HT1080 (cell line): ENCODE data around the gene ABCA2. TPM values are rescaled to one million over a fixed set of nuclear protein-coding genes. Genes with fewer than 3 reads are reported as not detected.

Experiments
- DNase-seq: peaks from one replicate; pipeline ENCODE4 v3.0.0-alpha.2; 2015; ENCODE audit warnings: low read depth
- total RNA-seq: library from RNA; depleted of rRNA; stranded (reverse); fragments of >200 nt; shearing (Covaris generic); gene quantifications from 2 replicates; pipeline ENCODE4 v1.2.3, GENCODE V29; 2014

Gene ABCA2
- total RNA-seq, 1 experiment from 2014 or later, result 7.5 TPM

DNA sequence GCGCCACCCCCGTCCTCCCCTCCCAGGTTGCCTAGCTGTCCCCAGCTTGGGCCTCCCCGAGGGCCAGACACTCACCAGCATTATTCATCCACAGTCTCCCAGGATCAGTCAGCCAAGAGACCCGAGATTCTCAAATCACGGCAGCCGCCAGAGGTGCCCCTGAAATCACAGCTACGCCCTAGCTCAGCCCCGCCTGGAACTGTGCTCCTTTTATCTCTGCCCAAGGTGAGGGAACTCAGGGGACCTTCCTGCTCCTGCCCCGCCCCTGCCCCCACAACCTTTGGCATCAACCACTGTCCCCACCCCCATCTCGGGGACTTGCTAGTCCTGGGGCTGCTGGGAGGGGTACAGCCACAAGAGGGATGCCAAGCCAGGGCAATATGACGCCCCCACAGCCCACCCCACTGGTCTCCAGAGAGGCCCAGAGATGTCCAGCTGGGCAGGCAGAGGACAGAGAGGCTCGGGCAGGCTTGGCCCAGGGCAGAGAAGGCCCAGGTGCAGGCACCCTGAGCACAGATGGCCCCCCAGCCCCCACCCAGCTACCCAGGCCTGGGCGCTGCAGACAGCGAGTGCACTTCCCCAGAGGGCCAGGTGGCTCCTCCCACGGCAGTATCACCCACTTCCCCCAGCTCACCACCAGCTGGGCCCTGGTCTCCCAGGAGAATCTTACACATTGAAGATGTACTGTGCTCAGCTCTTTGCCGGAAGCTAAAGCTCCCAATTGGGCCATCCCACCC is 4.0 kb upstream of the ABCA2 start, which contains the start of gene FUT7:
Gene FUT7, minus strand, starts transcription at position 185 of the 737 bp plus-strand sequence. Its CDS starts 97 bp downstream, at position 88.
- DNase-seq, result no peak

GRCh38 chr9:137030538-137031527 is 2.8 kb upstream of the ABCA2 start:
- DNase-seq, result no peak

GRCh38 chr9:137030006-137030405 is 2.0 kb upstream of the ABCA2 start:
- no peak for DNase-seq

- peak; percentile 55 for DNase-seq
These were observed 1.3 kb upstream of the ABCA2 start for GRCh38 chr9:137029058-137029936.

DNA sequence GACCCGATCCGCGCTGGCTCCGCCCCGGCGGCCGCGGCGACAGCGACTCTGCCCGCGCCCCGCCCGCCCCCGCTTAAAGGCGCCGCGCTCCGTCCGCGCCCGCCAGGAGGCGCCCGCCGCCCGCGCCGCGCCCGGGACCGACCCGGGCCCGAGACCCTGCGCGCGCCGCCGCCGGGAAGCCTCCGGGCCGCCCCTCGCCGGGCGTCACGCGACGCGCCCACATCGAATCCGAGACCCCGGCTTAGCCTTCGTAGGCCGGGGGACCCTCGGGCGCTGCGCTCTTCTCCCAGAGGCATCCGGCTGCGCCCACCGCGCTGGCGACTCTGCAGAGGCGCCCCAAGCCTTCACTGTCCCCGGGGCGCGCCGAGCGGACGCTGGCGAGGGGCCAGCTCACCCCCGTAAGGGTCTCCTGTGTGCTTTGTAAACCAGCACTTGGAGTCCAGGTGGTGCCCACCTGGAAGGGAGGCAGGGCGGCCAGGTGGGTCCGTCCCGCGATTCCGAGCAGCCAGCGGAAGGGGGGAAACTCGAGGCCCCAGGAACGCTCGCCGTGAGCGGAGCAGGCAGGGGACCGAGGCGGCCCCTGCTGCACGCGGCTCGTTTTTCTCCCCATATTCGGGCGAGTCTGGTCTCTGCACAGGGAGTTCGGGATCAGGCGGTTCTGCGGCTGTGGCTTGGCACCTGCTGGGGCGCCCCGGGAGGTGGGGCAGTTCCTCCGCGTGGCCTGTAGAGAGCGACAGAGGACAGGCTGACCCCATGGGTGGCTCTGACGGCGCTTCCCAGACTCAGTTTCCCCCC is 423 bp upstream of the ABCA2 start:
- DNase-seq, result peak; percentile 37

GRCh38 chr9:137026828-137027227 is 1.2 kb downstream of the ABCA2 start:
- DNase-seq, result no peak

DNA sequence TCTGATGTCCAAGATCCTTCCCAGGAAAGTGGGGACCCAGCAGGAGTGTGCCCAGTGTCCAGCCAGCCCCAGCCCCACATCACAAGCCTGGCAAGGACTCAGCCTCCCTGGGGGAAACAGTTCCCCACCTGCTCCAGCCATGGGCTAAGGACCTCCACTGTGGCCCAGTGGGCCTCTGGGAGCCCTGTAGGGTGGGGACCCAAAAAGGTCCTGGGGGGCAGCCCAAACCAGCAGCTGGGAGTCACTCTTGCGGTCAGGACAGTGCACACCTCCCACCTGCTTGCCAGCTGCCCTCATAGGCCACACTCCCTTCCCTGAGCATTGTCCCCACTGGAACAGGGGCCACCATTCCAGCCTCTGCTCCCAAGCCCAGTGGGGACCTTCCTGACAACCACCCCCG is 1.7 kb downstream of the ABCA2 start:
- no peak for DNase-seq

DNA sequence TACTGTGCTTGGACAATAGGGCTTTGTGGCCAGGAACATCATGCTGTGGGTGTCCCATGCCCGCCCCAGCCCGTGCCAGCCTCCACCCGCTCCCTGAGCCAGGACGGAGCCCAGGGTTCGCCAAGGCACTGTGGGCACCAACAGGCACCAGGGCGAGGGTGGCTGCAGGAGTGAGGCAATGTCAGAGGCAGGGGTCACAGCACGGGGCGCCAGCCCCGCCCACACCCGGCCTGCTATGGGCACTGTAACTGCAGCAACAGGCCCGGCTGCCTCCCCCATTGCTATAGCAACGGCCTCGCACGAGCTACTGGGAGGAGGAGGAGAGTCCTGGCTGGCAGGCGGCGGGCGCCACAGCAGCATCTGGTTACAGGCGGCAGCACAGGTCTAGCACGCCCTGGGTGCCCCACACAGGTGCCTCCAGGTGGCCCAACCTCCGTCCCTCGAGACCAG is 2.5 kb downstream of the ABCA2 start:
- no peak for DNase-seq

GRCh38 chr9:137023583-137023991 is 4.5 kb downstream of the ABCA2 start:
- no peak for DNase-seq

- no peak for DNase-seq
These were observed 4.9 kb downstream of the ABCA2 start for GRCh38 chr9:137023157-137023556.

DNA sequence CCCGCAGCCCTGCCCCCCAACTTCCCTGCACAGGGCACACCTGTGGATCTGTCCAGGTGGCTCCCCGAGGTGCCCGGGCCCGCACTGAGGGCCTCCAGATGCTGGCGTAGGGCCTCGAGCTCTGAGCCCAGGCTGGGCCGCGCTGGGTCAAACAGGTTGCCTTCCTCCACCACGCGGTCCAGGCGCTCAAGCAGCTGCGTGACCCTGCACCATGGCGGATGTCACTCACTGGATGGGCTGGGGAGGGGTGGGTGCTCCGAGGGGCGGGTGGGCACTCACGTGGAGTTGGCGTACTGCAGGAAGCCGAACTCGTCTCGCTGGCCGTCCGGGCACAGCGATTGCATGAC is 5.4 kb downstream of the ABCA2 start:
- no peak for DNase-seq

DNA sequence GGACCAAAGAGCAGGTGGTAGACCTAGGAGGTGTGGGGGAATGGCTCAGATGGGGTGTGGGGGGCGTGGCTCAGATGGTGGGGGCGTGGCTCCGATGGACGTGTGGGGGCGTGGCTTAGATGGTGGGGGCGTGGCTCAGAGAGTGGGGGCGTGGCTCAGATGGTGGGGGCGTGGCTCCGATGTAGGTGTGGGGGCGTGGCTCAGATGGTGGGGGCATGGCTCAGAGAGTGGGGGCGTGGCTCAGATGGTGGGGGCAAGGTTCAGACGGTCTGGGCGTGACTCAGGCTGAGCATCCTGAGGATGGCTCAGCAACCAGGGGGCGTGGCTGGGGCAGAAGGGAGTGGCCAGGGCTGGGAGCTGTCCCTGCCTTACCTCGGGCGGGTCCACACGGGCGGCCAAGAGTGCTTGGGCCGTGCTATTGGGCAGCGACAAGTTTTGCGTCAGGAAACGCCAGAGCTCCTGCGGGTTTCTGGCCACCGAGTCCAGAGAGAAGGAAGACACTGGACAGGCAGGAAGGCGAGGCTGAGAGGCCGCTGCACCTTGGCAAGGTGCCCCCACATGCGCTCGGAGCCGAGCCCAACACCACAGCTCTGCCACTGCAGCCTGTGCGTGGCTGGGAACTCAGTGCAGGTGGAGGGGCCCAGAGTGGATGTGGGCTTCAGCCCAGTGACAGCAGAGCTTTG is 5.9 kb downstream of the ABCA2 start:
- peak; percentile 75 for DNase-seq

DNA sequence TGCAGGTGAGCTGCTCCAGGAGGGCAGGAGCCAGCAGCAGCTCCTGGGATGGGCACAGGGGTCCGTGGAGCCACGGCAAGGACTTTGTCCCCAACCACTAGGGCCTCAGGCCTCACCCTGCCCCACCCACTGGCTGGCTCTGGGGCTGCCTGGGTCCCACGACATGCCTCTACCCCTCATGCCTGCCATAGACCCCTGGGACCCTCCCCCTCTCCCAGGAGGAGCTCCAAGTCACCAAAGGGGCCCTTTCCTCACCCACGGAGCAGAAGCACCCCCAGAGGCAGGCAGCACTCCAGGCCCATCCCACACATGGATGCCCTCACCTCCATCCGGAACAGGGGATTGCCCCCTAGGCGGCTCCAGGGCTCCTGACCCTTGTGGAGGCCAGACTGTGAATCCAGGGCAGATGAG is 6.5 kb downstream of the ABCA2 start:
- DNase-seq, result no peak

DNA sequence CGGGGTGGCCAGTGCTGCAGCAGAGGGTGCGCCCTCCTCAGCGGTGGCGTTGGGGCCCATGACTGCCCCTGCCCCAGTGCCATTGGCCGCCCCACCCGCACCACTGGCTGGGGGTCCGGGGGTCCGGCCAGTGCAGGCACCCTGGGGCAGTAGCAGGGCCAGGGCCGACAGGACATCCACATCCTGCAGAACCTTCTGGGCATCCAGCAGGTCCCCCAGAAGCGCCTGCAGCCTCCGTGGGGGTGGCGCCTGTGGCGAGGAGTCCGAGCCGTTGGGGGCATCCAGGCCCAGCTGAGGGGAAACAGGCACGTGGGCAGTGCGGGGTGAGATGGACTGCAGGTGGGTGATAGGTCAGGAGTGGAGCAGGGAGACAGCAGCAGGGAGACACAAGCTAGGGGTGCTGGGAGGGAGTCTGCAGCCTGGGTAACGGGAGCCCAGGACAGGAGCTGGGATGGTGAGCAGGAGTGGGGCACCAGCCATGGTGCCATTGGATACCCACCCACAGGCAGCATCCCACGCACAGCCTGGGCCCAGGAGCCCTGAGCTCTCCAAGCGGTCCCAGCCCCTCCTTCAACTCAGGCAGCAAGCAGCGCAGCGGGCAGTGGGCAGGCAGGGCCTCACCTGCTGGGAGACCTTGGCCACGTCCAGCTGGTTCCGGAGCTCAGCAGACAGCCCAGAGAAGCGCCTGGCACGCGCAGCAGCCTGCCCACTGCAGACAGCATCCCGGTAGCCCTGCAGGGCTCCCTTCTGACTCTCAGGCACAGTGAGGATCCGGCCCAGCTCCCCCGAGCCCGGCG is 7.1 kb downstream of the ABCA2 start:
- no peak for DNase-seq

GRCh38 chr9:137019891-137020683 is 8.0 kb downstream of the ABCA2 start:
- DNase-seq, result no peak

- DNase-seq, result no peak
These were observed 9.1 kb downstream of the ABCA2 start for GRCh38 chr9:137018761-137019559.

- no peak for DNase-seq
These were observed 10.1 kb downstream of the ABCA2 start for GRCh38 chr9:137017791-137018497.
